ENCODE results near the gene SLC12A3.

Gene SLC12A3

DNA sequence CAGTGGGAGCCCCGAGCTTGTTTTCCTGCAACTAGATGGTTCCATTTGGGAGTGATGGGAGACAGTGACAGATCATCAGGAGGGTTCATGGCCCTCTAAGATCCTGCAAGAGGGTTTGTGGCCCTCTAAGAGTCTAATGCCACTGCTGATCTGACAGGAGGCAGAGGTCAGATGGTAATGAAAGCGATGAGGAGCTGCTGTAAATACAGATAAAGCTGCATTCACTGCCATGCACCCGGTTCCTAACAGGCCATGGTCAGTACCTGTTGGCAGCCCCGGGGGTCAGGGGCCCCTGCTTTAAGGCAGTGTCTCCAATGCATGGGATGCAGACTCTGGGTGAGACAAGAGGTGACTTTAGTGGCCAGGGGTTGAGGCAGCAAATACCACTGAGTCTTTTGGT lies 30.8 kb downstream of the SLC12A3 start:
- no peak for DNase-seq

DNA sequence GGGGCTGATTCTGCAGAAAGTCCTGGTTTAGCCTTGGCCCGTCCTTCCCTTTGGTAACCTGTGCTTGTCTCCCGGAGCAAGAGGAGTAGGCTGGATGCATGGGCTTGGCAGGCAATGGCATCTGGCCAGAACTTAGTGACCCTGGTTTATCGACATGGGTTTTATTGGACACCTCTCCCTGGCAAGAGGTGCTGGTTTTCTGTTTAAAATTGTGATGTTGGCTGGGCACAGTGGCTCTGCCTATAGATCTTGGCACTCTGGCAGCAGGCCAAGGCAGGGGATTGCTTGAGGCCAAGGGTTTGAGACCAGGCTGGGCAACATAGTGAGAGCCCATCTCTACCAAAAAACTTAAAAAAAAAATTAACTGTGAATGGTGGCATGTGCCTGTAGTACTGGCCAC lies 31.2 kb downstream of the SLC12A3 start:
- no peak for DNase-seq

DNA sequence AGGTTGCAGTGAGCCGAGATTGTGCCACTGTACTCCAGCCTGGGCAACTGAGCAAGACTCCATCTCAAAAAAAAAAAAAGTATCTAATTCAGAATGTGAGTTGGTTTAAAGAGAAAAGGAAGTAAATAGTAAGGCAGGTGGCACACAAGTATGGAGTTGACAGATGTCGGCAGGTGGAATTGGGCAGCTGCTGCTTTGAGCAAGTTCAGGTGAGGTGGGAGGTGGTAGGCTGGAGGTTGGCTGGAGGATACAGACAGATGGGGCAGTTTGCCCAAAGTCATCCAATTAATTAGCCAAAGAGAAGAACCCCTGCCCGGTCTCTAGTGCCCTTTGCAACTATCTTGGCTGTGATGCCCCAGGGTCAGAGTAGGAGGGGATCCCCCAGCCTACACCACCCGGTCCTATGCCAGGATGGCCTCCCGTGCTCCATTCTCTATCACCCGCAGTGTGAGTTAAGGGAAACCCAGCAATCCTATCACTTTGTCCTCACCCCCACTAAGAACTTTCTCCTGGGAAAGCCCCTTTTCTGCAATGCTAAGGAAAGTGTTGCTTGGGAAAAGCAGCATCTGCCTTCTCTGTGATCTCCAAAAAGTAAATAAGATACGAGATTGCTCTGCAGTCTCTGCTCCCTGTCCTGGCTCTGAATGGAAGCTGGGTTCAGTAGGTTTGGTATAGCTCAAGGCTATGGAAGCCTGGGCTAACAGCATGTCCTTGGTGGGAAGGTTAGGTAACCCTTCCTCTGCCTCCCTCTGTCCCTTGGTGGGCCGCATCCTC lies 32.2 kb downstream of the SLC12A3 start:
- DNase-seq = no peak

- DNase-seq = no peak
Observed at GRCh38 chr16:56898847-56899246, 33.8 kb downstream of the SLC12A3 start.

GRCh38 chr16:56903866-56904265 lies 38.9 kb downstream of the SLC12A3 start:
- no peak for DNase-seq

- DNase-seq = no peak
Observed at GRCh38 chr16:56907401-56907800, 42.4 kb downstream of the SLC12A3 start.

DNA sequence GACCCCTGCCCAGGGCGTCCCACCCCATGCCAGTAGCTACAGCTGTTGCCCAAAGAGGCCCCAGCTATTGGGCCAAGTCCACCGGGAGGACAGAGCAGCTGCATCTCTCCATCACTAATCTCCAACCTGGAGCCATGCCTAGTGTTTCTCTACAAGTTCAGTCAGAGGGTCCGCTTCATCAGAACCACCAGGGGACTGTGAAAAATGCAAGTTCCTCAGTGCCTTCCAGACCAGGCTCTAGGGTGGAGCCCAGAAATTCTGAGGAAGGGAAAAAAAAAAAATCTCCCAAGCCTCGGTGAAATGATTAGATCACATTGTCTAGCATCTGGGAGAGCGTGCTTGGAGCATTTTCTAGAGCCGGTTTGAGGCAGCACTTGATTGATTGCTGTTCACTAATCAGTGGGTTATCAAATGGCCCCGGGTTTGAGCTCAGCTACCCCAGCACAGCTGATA lies 44.5 kb downstream of the SLC12A3 start:
- DNase-seq = no peak

DNA sequence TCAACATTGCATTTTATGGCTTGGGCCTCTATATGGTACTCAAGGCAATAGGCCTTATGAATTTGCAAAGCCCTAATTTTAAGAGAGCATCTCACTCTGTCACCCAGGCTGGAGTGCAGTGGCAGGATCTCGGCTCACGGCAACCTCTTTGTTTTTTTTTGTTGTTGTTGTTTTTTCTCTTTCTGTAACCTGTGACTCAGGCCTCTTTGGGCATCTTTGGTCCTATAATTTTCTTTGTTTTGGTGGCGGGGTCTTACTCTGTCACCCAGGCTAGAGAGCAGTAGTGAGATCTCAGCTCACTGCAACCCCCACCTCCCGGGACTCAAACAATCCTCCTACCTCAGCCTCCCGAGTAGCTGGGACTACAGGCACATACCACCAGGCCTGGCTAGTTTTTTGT lies 45.1 kb downstream of the SLC12A3 start:
- no peak for DNase-seq

GRCh38 chr16:56910654-56911539 lies 45.9 kb downstream of the SLC12A3 start:
- no peak for DNase-seq

DNA sequence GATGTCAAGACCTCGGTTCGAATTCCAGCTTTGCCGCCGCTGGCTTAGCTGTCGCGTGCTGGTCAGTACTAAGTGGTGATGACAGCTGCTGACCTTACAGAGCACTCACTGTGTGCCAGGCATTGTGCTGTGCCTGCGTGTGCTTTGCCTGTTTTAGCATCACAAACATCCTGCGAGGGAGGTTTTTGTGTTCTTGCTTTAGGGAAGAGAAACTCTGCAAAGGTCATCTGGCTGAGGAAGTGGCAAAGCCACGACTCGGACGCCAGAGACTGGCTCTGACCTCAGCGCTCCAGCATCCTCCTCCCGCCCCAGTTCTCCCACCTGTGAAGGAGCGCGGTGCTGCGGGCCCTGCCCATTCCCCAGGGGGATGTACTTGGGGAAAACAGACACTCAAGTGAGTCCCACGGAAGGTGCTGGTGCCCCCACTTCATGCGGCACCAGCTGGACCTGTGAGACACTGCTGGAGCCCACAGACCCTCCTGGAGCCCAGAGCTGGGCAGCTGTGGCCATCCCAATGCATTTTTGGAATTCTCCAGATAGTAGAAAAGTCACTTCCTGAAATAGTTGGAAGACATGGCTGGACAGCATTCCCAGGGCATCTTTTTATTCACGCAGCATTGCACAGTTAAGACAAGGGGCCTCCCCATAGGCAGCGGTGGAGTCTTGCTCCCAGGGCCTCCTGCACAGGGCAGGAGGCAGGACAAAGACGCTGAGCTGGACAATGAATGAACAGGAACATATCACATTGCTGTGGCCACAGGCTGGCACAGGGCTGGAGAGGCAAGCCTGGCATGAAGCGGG lies 47.0 kb downstream of the SLC12A3 start:
- no peak for DNase-seq

DNA sequence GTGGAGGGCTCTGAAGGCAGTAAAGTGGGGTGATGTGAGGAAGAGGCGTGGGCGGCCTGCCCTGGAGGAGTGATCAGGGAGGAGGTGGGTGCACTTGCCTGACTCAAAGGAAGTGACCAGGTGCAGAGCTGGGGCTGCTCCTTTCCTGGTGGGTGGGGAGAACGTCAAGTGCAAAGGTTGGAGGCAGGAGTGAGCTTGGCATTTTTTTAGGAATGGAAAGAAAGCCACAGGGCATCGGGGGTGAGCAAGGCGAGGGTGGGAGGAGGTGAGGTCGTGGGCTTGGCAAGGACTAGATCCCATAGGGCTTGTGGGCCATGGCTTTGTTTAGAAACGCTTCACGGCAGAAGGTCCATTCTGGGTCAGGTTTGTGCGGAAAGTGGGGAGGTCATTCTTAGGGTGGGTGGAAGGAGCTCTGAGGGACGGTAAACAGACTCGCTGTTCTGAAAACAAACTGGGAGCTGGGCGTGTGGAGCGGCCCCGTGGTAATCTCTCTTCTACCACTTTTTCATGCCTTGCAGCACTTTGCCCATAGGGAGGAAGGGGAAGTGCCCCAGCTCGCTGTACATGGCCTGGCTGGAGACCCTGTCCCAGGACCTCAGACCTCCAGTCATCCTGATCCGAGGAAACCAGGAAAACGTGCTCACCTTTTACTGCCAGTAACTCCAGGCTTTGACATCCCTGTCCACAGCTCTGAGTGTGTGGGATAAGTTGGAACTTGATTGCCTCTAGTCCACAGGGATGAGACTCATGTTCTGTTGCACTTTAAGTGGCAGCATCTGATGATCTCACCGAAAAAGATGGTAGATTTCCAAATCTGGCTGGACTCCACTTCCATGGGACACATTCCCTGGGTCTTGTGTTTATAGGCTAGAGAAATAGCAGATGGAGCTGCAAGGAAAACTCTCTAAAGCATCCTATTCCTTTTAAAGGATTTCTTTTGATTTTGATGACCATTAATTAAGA lies 48.0 kb downstream of the SLC12A3 start:
- no peak for DNase-seq

DNA sequence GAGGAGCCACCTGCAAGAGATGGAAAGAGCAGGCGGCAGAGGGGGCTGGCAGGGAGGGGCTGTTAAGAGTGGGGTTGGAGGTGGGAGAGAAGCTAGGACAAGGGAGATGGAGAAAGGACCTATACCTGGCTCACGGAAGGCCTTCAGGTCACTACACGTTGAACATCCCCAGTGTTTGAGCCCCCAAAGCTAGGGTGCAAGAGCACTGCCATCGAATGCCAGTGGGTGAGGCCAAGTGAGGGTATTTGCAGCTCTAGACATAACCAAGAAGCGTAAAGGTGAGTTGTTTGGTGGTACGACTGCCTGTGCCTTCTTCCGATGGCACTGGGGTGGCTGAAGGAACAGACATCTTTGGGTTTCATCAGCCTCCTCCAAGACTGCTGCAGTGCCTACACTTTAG lies 49.9 kb downstream of the SLC12A3 start:
- DNase-seq = no peak

DNA sequence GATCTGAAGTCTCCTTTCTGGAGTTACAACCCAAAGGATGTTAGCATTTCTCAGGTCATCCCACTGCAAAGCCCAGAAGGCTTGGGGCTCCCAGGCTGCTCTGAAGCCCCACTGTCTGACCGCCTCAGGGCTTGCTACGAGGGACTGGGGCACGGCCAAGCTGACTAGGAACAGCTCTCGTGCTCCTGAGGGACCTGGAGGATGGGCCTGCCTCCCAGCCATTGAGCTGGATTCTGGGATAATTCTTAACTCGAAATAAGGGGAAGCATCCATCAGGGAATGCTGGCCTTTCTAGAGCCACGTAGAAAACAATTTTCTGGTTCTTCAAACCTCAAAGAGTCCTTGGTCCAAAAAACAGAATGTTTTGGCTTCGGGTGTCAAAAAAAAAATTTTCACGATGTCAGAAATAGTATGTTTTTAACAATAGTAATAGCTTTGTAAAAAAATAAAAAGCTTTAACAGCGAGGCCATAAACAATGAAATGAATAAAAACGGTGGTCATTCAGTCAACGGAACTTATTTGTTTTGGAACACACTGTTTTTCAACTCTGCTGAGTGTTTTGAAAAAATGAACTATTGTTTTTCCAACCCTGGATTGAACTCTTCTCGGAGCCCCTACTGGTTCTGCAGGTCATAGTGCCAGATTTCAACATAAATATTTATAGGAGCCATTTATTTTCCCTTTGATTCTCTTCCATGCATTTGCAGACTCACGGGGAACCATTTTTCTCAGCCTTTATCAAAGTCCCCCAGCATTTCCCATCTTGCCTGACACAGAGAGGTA lies 50.5 kb downstream of the SLC12A3 start:
- no peak for DNase-seq

- DNase-seq = no peak
Observed at GRCh38 chr16:56916571-56917403, 51.8 kb downstream of the SLC12A3 start.

DNA sequence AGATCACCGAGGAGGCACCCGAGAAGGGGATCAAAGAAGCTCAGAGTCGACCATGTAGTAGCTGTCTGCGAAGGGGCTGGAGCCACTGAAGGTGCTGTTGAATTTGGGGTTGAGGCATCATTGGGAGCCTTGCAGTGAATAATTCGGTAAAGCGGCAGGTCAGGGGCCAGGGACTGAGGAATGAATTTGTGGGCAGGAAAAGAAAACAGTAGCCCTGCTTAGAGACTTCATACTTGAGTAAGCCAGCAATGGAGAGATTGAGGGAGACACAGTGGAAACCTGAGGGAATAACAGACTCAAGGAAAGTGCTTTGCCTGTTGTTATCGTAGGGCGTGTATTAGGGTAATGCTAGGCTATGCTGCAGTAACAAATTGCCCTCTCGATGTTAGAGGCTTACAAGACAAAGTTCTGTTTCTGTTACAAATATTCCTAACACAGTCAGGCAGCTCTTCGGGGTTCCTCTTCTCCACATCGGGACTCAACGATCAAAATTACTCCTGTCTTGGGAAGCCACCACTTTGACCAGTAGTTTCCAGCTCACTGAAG lies 53.5 kb downstream of the SLC12A3 start:
- DNase-seq = no peak

DNA sequence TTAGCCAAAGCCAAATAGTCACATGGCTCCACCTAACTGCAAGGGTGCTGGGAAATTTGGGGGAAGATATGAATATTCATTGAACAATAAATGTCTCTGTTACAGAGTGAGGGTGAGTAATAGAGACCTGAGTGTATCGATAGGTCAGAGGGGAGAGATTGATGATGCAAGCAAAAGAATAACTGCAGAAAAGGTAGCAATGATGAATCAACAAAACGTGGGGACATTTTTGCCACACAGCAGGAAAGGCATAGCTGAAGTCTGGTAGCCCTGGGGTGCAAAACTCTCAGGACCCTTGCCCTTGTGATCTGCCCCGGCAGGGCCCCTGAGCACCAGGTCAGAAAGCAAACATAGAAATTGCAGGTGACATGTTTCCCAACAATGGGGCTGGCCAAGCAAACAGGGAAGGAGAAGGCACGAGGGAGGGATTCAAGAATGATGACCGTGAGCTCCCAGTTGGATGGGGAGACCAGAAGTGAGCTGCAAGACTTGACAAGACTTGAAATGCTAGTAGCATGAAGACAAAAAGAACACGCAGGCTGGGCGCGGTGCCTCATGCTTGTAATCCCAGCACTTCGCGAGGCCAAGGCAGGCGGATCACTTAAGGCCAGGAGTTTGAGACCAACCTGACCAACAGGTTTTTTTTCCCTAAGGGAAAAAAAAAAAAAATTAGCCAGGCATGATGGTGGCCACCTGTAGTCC lies 54.2 kb downstream of the SLC12A3 start:
- no peak for DNase-seq

GRCh38 chr16:56921571-56921970 lies 56.6 kb downstream of the SLC12A3 start:
- DNase-seq = no peak

DNA sequence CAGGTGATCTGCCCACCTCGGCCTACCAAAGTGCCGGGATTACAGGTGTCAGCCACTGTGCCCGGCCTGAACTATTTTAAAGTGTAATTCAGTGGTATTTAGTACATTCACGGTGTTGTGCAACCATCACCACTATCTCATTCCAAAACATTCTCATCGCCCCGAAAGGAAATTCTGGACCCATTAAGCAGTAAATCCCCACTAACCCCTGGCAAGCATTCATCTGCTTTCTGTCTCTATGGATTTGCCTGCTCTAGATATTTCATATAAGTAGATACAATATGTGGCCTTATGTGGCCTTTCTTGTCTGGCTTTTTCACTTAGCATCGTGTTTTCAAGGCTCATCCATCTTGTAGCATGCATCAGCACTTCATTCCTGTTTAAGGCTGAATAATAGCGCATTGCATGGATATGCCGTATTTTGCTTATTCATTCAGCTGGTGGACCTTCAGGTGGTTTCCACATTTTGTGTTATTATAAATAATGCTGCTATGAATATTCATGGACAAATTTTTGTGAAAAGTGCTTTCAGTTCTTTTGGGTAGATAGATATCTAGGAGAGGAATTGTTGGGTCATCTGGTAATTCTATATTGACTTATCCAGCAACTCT lies 58.6 kb downstream of the SLC12A3 start:
- DNase-seq = no peak

GRCh38 chr16:56927471-56927870 lies 62.5 kb downstream of the SLC12A3 start:
- no peak for DNase-seq

Data from activated CD4-positive, CD25-positive, alpha-beta regulatory T cell (primary cell).